ENCODE results near the gene GRWD1.

GRCh38 chr19:48480558-48481500 is 35.0 kb downstream of the GRWD1 start:
- TF ChIP-seq POLR2A (IDR thresholded peaks at IDR 0.05) (peak in 1 of 4 donors; percentile 7), EP300 (IDR thresholded peaks at IDR 0.05) (no peak)
